ENCODE results near the gene CFAP73.

The CFAP73 gene

GRCh38 chr12:113165521-113166450, 16.3 kb downstream of the CFAP73 start:
- no peak for DNase-seq (ENCODE audit: low read depth, low spot score)
- CTCF ChIA-PET: interaction anchor here (0.9 to 2.2 kb wide), 5 partner anchors 8 to 173 kb away, joined by 3 to 22 read pairs (median 6); no protein-coding TSS in a partner anchor
- no peak overlapping the region for H3K4me3 ChIP-seq (ENCODE audit: low read depth, low read length)
- TF ChIP-seq CTCF (IDR thresholded peaks at IDR 0.05; ENCODE audit: insufficient read depth, low read length, missing control alignments): no peak
- POLR2A ChIA-PET: no interaction called here

DNA sequence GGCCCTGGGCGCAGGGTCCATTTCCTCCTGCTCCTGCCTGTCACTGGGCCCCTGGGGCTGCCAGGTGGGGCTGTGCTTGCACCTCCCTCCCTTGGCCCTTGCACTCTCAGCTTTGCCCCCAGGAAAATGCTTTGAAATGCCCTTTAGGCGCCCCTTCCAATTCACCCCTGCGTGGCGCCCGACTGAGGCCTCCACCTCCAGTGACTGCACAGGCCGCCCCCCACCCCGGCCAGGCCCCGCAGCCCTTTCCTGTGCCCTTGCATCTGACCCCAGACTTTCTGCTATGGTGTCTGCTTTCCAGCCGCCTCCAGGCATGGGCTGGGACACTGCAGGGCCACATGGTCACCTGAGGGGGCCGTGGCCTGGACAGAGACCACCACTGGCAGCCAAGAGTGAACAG, 18.3 kb downstream of the CFAP73 start:
- POLR2A ChIA-PET: interaction anchor here (1.5 kb wide), 1 partner anchor 17 kb away, joined by 3 read pairs; no protein-coding TSS in a partner anchor
- H3K4me3 ChIP-seq (ENCODE audit: low read depth, low read length): no peak overlapping the region
- no peak for DNase-seq (ENCODE audit: low read depth, low spot score)
- CTCF ChIA-PET: interaction anchor here (13.7 kb wide), 1 partner anchor 118 kb away, joined by 157 read pairs; no protein-coding TSS in a partner anchor
- no peak for TF ChIP-seq CTCF (IDR thresholded peaks at IDR 0.05; ENCODE audit: insufficient read depth, low read length, missing control alignments)

- POLR2A ChIA-PET: no interaction called here
- CTCF ChIA-PET: interaction anchor here (1.3 to 13.7 kb wide), 3 partner anchors 9 to 176 kb away, joined by 4 to 157 read pairs (median 19); no protein-coding TSS in a partner anchor
- DNase-seq (ENCODE audit: low read depth, low spot score): no peak
- TF ChIP-seq CTCF (IDR thresholded peaks at IDR 0.05; ENCODE audit: insufficient read depth, low read length, missing control alignments): no peak
- no peak overlapping the region for H3K4me3 ChIP-seq (ENCODE audit: low read depth, low read length)
Measured at GRCh38 chr12:113169697-113170096, 20.2 kb downstream of the CFAP73 start.

- no peak overlapping the region for H3K4me3 ChIP-seq (ENCODE audit: low read depth, low read length)
- TF ChIP-seq CTCF (IDR thresholded peaks at IDR 0.05; ENCODE audit: insufficient read depth, low read length, missing control alignments): no peak
- DNase-seq (ENCODE audit: low read depth, low spot score): no peak
- ChIA-PET CTCF (interaction anchor here (1.7 to 13.7 kb wide), 4 partner anchors 11 to 177 kb away, joined by 4 to 157 read pairs (median 31); partner anchors contain the start of gene CFAP73), POLR2A (no interaction called here)
Measured at GRCh38 chr12:113170457-113170856, 20.9 kb downstream of the CFAP73 start.

- H3K4me3 ChIP-seq (ENCODE audit: low read depth, low read length): no peak overlapping the region
- CTCF ChIA-PET: interaction anchor here (1.7 to 13.7 kb wide), 4 partner anchors 12 to 177 kb away, joined by 4 to 157 read pairs (median 31); partner anchors contain the start of gene CFAP73
- POLR2A ChIA-PET: no interaction called here
- DNase-seq (ENCODE audit: low read depth, low spot score): no peak
- no peak for TF ChIP-seq CTCF (IDR thresholded peaks at IDR 0.05; ENCODE audit: insufficient read depth, low read length, missing control alignments)
Measured at GRCh38 chr12:113170926-113171325, 21.4 kb downstream of the CFAP73 start.

DNA sequence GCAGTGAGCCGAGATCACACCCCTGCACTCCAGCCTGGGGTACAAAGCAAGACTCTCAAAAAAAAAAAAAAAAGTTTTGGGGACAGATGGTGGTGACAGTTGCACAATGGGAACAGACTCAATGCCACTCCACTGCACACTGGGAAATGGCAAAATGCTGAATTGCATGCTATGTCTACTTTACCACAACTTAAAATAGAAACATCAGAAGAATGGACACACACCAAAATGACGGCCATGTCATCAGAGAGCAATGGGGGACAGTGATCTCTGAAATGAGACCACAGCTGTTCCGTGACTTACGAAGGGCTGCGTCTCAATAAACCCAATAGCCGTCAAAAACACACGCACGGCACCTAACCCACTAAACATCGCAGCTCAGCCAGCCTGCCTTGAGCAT, 22.0 kb downstream of the CFAP73 start:
- ChIA-PET CTCF (interaction anchor here (1.7 to 13.7 kb wide), 5 partner anchors 12 to 178 kb away, joined by 4 to 157 read pairs (median 39); partner anchors contain the start of genes CFAP73, DDX54 and RITA1), POLR2A (no interaction called here)
- TF ChIP-seq CTCF (IDR thresholded peaks at IDR 0.05; ENCODE audit: insufficient read depth, low read length, missing control alignments): no peak
- no peak overlapping the region for H3K4me3 ChIP-seq (ENCODE audit: low read depth, low read length)
- no peak for DNase-seq (ENCODE audit: low read depth, low spot score)

All from AG04449 (cell line).